DLD1 (cell line): Measurements from ENCODE around the gene SDHC.
"Not testable (repeated sequence)": the region's sequence is repeated elsewhere in the genome, so short reads cannot be mapped to it uniquely, and the experiment has no call there.

Source experiments
- in situ Hi-C: cut with HindIII; loops from 2 replicates; pipeline ENCODE4 v1.10.0; 2017; ENCODE audit warnings: low sequenced_read_pairs

The SDHC gene

GRCh38 chr1:161309868-161310267, 4.3 kb upstream of the SDHC start, which contains the start of gene MPZ:
Gene MPZ, minus strand, starts transcription at chr1:161309968. Its CDS starts 63 bp downstream, at chr1:161309905.
- in situ Hi-C loops: no loop called here

DNA sequence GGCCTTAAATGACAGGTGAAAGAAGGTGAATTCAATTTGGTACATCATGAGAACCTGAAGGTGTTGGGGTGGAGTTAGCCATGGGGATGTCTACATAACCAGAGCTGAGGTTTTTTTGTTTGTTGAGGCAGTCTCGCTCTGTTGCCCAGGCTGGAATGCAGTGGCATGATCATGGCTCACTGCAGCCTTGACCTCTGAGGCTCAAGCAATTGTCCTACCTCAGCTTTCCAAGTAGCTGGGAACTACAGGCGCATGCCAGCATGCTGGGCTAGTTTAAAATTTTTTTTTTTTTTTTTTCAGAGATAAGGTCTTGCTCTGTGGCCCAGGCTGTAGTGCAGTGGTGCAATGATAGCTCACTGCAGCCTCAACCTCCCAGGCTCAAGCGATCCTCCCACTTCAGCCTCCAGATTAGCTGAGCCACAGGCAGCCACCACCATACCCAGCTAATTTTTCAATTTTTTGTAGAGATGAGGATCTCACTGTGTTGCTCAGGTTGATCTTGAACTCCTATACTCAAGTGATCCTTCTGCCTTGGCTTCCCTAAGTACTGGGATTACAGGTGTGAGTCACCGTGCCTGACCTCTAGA, 2.5 kb upstream of the SDHC start:
- in situ Hi-C loops: no loop called here

GRCh38 chr1:161313554-161314200, 504 bp upstream of the SDHC start:
- in situ Hi-C loops: no loop called here

DNA sequence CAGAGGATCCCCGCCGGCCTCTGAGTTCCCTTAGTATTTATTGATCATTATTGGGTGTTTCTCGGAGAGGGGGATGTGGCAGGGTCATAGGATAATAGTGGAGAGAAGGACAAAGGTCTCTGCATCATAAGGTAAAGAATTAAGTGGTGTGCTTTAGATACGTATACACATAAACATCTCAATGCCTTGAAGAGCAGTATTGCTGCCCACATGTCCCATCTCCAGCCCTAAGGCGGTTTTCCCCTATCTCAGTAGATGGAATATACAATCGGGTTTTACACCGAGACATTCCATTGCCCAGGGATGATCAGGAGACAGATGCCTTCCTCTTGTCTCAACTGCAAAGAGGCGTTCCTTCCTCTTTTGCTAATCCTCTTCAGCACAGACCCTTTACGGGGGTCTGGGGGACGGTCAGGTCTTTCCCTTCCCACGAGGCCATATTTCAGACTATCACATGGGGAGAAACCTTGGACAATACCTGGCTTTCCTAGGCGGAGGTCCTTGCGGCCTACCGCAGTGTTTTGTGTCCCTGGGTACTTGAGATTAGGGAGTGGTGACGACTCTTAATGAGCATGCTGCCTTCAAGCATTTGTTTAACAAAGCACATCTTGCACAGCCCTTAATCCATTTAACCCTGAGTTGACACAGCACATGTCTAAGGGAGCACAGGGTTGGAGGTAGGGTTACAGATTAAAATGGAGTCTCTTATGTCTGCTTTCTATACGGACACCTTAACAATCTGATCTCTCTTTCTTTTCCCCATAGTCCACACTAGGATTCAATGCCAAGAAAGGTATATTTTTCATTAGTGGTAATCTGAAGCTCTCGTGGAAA, 1.9 kb downstream of the SDHC start:
- in situ Hi-C loops: not testable (repeated sequence)

GRCh38 chr1:161324020-161324419, 9.8 kb downstream of the SDHC start:
- in situ Hi-C loops: no loop called here

DNA sequence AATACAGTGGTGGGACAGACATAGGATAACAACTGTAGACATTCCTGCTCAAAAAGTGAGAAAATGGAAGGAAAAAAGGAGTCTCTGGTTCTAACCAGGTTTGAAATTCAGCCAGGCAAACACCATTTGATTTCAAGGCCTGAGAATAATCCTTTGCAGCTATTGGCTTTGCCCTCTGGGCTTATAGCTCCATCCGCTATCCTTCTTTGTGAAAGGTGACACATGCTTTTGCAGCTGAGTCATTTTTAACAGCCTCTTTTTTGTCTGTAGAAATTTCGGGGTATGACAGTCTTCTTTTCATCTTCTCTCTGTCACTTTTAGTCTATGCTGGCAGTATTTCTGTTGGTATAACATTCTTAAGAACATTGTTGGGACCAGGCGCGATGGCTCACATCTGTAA, 16.2 kb downstream of the SDHC start:
- in situ Hi-C loops: no loop called here

DNA sequence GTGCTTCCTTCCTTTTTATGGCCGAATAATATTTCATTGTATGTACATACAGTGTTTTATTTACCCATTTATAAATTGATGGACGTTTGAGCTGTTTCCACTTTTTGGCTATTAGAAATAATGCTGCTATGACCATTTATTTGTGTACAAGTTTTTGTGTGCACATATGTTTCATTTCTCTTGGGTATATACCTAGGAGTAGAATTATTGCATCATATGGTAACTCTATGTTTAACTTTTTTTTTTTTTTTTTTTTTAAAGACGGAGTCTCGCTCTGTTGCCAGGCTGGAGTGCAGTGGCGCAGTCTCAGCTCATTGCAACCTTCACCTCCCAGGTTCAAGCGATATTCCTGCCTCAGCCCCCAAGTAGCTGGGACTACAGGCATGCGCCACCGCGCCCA, 19.0 kb downstream of the SDHC start:
- in situ Hi-C loops: no loop called here

DNA sequence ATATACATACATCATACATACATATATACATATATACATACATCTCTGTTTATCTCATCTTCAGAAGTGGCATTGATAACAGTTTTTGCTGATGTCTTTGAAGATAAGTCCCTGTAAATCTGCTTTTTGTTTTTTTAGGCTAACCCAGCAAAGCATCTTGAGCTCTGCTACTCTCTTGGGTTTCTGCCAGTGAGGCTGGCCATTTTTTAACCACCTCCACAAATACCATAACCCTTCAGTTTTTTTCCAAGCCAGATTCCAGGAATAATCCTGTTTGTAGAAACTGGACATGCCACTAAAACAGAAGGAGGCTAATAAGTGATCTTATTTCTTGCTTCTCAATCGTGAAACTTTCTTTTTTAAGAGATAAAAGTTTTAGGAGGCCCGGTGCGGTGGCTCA, 21.6 kb downstream of the SDHC start:
- in situ Hi-C loops: no loop called here

DNA sequence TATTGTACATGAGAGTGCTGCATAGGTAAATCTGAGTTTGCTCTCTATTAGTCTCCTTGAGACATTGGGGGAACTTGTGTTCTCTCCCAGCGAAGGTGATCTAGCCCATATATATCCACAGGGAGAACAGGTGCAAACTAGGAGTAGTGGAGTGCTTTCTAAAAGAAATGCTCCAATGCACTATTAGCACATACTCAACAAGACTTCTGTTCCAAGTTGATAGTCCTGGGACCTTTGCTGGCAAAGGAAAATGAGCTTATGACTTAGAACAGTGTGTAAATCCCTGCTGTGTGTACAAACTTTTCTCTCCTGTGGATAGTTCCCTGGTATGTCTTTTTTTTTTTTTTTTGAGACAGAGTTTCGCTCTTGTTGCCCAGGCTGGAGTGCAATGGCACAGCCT, 28.0 kb downstream of the SDHC start:
- in situ Hi-C loops: no loop called here

DNA sequence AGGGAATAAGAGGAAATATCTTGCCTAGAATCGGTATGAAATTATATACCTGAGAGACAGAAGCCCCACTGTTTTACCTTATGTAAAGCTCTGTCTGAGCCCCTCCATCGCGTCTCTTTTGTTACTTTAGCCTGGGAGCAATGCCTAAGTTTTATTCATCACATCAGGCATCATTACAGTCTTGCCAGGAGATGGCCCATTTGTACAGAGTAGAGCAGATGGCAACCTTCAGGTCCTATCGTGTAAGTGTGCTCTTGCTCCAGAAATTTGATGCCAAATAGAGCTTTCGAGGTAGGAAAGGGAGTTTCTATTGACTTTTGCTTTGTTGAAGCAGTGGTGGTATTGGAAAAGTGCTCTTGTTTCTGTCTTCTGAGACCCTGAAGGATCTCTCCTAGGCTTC, 28.6 kb downstream of the SDHC start:
- in situ Hi-C loops: no loop called here

GRCh38 chr1:161350671-161351070, 36.5 kb downstream of the SDHC start:
- in situ Hi-C loops: loop anchor here (25.0 kb wide), 1 partner anchor 138 kb away; the partner anchor contains the start of genes APOA2, FCER1G and NDUFS2

DNA sequence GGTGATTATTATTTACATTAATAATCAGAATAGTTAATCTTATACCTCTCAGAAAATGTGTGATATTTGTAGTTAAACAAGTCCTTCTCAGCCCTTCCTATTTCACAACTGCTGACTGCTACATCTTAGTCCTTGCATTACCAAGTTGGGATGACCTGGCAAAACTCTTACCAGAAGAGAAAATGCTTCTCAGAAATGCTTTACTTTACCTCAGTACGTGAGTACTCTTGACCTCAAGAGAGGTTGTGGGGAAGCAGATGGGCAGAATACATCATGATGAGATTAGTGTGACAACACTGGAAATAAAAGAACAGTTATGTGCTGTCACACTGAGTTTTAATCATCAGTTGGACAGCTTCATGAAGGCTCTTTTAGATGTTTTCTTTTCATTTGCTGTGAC, 37.3 kb downstream of the SDHC start:
- in situ Hi-C loops: loop anchor here (25.0 kb wide), 1 partner anchor 139 kb away; the partner anchor contains the start of genes APOA2, FCER1G and NDUFS2

DNA sequence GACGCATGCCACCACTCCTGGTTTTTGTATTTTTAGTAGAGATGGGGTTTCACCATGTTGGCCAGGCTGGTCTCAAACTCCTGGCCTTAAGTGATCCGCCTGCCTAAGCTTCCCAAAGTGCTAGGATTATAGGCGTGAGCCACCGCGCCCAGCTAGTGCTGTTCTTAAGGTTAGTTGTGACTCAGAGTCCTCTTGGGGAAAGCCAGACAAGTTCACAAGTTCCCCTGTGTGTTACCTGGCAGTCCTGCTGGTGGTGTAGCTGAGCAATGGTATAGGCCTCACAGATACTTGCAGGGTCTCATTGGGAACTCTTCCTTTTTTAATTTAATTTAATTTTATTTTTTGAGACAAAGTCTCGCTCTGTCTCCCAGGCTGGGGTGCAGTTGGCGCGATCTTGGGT, 42.9 kb downstream of the SDHC start:
- in situ Hi-C loops: loop anchor here (25.0 kb wide), 1 partner anchor 145 kb away; the partner anchor contains the start of genes APOA2, FCER1G and NDUFS2

- in situ Hi-C loops: loop anchor here (25.0 kb wide), 1 partner anchor 147 kb away; the partner anchor contains the start of genes APOA2, FCER1G and NDUFS2
Observed at GRCh38 chr1:161359291-161359690, 45.1 kb downstream of the SDHC start.

DNA sequence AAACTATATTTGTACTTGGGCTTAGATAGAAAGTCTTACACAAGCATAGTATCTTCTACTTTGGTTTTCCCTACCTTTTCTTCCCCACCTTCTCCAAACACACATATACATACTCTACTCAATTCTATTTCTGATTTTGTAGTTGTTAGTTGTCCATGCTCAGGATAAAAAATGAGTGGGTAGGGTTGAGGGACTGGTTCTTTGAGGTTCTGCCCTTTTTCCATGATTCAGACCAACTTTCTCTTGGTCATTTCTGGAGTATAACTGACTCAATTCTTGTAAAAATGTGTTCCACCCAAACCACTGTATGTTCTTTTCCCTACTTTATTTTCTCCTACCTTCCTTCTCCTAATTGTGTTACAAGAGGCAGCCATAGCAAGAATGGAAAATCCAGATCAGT, 50.2 kb downstream of the SDHC start:
- in situ Hi-C loops: loop anchor here (25.0 kb wide), 1 partner anchor 152 kb away; the partner anchor contains the start of genes APOA2, FCER1G and NDUFS2

DNA sequence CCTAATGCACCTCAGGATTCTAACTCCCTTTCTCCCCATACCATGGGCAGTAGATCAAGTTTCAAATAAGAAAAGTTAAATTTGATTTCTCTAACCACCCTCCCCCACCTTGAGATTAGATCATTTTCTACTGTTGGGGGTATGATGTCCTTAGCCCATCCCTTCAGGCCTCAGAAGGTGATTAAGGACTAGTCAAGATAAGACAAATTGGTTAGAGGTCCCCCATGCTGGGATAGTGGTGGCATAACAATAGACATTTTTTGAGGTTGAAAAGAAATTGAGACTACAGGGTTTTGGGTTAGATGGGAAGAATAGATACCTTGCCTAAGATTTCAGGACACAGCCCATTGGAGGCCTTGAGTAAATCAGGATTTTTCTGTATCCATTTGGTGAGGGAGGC, 51.0 kb downstream of the SDHC start:
- in situ Hi-C loops: loop anchor here (25.0 kb wide), 1 partner anchor 153 kb away; the partner anchor contains the start of genes APOA2, FCER1G and NDUFS2

- in situ Hi-C loops: loop anchor here (25.0 kb wide), 1 partner anchor 156 kb away; the partner anchor contains the start of genes APOA2, FCER1G and NDUFS2
Observed at GRCh38 chr1:161367684-161368400, 53.7 kb downstream of the SDHC start, which contains the start of gene CFAP126. Gene CFAP126, minus strand, starts transcription at chr1:161367876. Its CDS starts 8 bp downstream, at chr1:161367868.

- in situ Hi-C loops: loop anchor here (25.0 kb wide), 1 partner anchor 161 kb away; the partner anchor contains the start of genes APOA2, FCER1G and NDUFS2
Observed at GRCh38 chr1:161373442-161373841, 59.3 kb downstream of the SDHC start.

DNA sequence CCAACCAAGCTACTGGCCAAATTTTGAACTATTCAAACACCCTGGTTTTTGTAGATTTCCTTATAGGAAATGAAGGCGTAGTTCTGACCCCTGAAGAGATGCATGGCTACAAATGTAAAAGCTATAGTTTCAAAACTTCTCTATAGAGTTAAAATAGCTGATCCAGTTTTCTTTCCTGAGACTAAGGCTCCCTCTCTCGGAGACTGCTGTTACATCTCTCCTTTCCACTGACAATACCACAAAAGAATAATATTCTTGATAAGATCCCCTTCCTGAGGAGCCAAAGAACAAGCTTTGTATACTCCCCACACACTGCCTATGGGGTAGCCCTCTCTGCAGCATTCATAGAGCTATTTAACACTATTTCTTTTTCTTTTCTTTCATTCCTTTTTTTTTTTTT, 60.2 kb downstream of the SDHC start:
- in situ Hi-C loops: loop anchor here (25.0 kb wide), 1 partner anchor 162 kb away; the partner anchor contains the start of genes APOA2, FCER1G and NDUFS2

GRCh38 chr1:161378014-161378413, 63.8 kb downstream of the SDHC start:
- in situ Hi-C loops: no loop called here
